GM21786 (cell line): ENCODE data around the gene GINS1.

Experiments
- ATAC-seq: cut with Tn5 transposase; IDR thresholded peaks from one replicate; pipeline ENCODE4 v1.9.1; 2021; ENCODE audit not compliant: unreplicated experiment

Gene GINS1

GRCh38 chr20:25476106-25477013 lies 68.9 kb downstream of the GINS1 start:
- ATAC-seq: no peak

GRCh38 chr20:25477014-25477882 lies 69.8 kb downstream of the GINS1 start:
- ATAC-seq: no peak

GRCh38 chr20:25478889-25479568 lies 71.6 kb downstream of the GINS1 start:
- ATAC-seq: no peak

- no peak for ATAC-seq
These were observed 72.2 kb downstream of the GINS1 start for GRCh38 chr20:25479638-25480037.

GRCh38 chr20:25480156-25480555 lies 72.7 kb downstream of the GINS1 start:
- no peak for ATAC-seq

GRCh38 chr20:25480797-25481196 lies 73.3 kb downstream of the GINS1 start:
- ATAC-seq: no peak

- ATAC-seq: no peak
These were observed 73.9 kb downstream of the GINS1 start for GRCh38 chr20:25481235-25481917.

- no peak for ATAC-seq
These were observed 74.4 kb downstream of the GINS1 start for GRCh38 chr20:25481918-25482253.

GRCh38 chr20:25483431-25484132 lies 76.1 kb downstream of the GINS1 start:
- ATAC-seq: no peak

- ATAC-seq: no peak
These were observed 76.9 kb downstream of the GINS1 start for GRCh38 chr20:25484224-25484846.

GRCh38 chr20:25484911-25485511 lies 77.5 kb downstream of the GINS1 start:
- ATAC-seq: no peak

- ATAC-seq: no peak
These were observed 78.4 kb downstream of the GINS1 start for GRCh38 chr20:25485872-25486271.

GRCh38 chr20:25486377-25486776 lies 78.9 kb downstream of the GINS1 start:
- no peak for ATAC-seq

GRCh38 chr20:25487306-25487705 lies 79.8 kb downstream of the GINS1 start:
- no peak for ATAC-seq

- no peak for ATAC-seq
These were observed 80.5 kb downstream of the GINS1 start for GRCh38 chr20:25487975-25488374.

- ATAC-seq: no peak
These were observed 81.9 kb downstream of the GINS1 start for GRCh38 chr20:25489221-25489871.

GRCh38 chr20:25490656-25491445 lies 83.4 kb downstream of the GINS1 start:
- no peak for ATAC-seq

GRCh38 chr20:25491446-25492038 lies 84.1 kb downstream of the GINS1 start:
- no peak for ATAC-seq
